GM12864 (cell line): ENCODE results near the gene GFOD1.

ENCODE experiments used
- DNase-seq: peaks from one replicate; pipeline ENCODE4 v3.0.0-alpha.2; 2011; ENCODE audit warnings: low read depth
- H3K4me3 ChIP-seq: 2 replicates; pipeline ENCODE4 v1.5.1; 2011; ENCODE audit warnings: mild to moderate bottlenecking, low read depth, low read length, control low read depth
- CTCF ChIP-seq: IDR thresholded peaks from 2 replicates; pipeline ENCODE4 v1.5.1; 2011; ENCODE audit warnings: low read depth, mild to moderate bottlenecking, moderate library complexity, low read length, control low read depth, inconsistent platforms; ENCODE audit errors: missing control alignments

The GFOD1 gene

GRCh38 chr6:13404228-13404891, 83.0 kb downstream of the GFOD1 start:
- TF ChIP-seq CTCF = no peak
- DNase-seq = no peak
- no peak overlapping the region for H3K4me3 ChIP-seq

- DNase-seq = no peak
- no peak for TF ChIP-seq CTCF
- no peak overlapping the region for H3K4me3 ChIP-seq
Observed at GRCh38 chr6:13402711-13403110, 84.7 kb downstream of the GFOD1 start.

GRCh38 chr6:13400772-13401171, 86.6 kb downstream of the GFOD1 start:
- no peak for TF ChIP-seq CTCF
- DNase-seq = peak; percentile 27
- H3K4me3 ChIP-seq = no peak overlapping the region

- DNase-seq = no peak
- no peak overlapping the region for H3K4me3 ChIP-seq
- TF ChIP-seq CTCF = no peak
Observed at GRCh38 chr6:13398421-13398994, 88.9 kb downstream of the GFOD1 start.

- no peak for DNase-seq
- no peak overlapping the region for H3K4me3 ChIP-seq
- no peak for TF ChIP-seq CTCF
Observed at GRCh38 chr6:13398069-13398381, 89.4 kb downstream of the GFOD1 start.

DNA sequence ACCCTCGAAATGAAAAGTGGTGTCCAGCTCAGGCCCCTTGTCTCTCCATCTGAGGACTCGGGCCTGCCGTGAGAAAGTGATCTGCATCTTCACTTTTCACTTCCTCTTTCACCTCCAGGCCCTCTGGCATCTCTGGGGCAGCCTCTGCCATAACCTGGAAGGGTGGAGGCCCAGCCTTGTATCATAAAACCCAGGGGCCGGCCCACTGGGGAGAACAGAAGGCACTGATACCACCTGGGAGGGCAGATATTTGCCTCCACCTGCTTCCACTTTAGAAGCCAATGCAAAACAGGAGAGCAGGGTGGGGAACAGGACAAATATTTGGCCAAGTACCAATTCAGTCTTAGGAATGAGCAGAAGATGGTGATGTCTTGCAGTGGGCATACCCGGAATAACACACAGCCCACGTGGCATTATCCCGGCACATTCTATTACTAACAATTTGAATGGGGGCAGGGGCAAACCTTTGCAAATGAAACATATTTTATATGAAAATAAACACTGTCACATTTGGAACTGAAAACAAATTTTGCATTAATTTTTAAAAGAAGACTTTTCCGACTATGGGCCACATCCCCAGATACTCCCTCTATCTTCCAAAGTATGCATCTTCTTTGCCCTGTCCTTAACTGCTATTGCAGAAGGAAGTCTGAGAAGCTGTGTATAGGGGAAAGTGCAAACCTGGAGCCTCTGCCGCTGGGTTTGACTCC, 89.9 kb downstream of the GFOD1 start:
- TF ChIP-seq CTCF = no peak
- H3K4me3 ChIP-seq = no peak overlapping the region
- peak; percentile 52 for DNase-seq
